Stimulated activated CD4-positive, alpha-beta T cell treated with anti-CD3 and anti-CD28 coated beads, Interleukin-2, amount 100 ng/mL, for 4 hours (primary cell): ENCODE measurements around the gene IL31.
A peak's percentile ranks its signal among the peaks of the same experiment; 100 is the strongest.

ENCODE experiments used
- DNase-seq: peaks from one replicate; pipeline ENCODE4 v3.0.0-alpha.2; 2020; ENCODE audit warnings: low read depth

The IL31 gene

DNA sequence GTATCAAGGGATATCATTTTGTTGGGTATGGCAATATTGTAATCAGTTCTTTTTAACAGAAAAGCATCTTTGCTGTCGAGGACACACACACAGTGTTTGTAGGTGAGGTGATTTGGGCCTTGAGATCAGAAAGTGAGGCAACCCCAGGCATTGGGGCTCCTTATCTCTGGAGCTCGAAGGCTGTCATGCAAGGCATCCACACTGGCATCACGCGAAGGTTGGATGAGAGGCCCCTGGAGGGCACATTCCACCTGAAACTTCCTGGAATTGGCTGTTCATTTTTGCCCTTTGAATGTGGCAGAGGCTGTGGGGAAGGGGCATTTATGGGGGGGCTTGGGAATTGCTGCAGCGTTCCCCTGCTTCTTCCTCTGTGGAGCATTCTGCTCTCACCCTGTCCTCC lies 45.5 kb downstream of the IL31 start:
- DNase-seq, result no peak

- no peak for DNase-seq
These were observed 46.2 kb downstream of the IL31 start for GRCh38 chr12:122127839-122128238.

GRCh38 chr12:122126713-122127597 lies 47.1 kb downstream of the IL31 start:
- DNase-seq, result no peak

GRCh38 chr12:122126342-122126635 lies 47.7 kb downstream of the IL31 start:
- no peak for DNase-seq

DNA sequence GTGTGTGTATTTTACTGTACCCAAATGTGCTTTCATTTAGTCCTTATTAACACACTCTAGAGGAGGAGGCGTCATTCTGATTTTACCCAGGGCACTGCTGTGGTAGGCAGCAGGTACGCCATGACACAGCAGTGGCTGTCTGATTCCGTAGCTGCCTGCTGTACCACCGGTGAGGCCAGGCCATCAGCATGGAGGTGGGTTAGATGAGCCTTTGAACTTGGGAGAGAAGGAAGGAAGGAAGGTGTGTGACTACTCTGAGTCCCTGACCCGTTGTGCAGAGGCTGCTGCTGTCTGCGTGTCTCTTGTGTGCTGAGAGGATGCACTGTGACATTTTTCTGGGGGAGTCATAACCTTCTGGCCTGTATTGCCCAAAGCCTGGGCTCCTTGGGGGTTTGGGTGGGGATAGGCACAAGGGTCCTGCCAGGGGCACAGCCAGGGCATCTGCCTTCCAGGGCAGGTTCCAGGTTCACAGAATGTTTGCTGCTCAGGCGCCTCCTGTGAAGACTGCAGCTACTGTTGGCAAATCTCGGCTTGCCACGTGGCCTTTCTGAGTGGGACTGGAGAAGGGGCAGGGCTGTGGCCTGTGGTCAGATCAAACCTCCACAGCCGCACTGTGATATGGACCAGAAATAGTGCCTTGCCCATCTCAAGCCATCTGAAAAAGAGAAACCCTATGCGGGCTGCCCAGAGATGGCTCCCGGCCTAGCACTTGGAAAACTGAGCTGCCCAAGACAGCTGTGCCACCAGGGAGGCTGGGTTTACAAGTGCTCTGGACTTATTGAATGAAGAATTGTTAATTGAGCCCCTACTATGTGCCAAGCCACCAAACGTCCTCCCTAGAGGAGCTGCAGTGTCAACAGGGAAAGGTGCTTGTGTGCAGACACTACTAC lies 48.3 kb downstream of the IL31 start:
- no peak for DNase-seq

GRCh38 chr12:122124370-122124769 lies 49.7 kb downstream of the IL31 start:
- no peak for DNase-seq

DNA sequence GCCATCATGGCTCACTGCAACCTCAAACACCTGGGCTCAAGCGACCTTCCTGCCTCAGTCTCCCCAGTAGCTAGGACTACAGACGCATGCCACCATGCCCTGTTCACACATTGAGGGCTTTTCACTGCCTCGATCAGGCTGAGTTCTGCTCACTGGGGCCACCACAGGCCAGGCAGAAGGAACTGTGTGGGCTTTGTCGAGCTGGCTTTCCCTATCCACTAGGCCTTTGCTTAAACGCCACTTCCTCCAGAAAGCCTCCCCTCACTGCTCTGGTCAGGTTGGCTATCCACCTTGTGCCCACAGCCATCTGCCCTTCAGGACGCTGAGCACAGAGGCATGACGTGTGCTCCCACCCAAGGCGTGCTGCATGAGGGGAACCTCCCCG lies 50.3 kb downstream of the IL31 start:
- no peak for DNase-seq

GRCh38 chr12:122123051-122123760 lies 50.8 kb downstream of the IL31 start:
- peak; percentile 62 for DNase-seq
